Stimulated activated CD8-positive, alpha-beta memory T cell treated with anti-CD3 and anti-CD28 coated beads, Interleukin-15, amount 100 ng/mL, for 1 hour (primary cell): ENCODE results near the gene IL25.
"Not testable (repeated sequence)": the region's sequence is repeated elsewhere in the genome, so short reads cannot be mapped to it uniquely, and the experiment has no call there.

ENCODE experiments used
- DNase-seq: peaks from one replicate; pipeline ENCODE4 v3.0.0-alpha.2; 2020; ENCODE audit warnings: low read depth

Gene IL25

GRCh38 chr14:23372509-23372908 lies at the start of gene IL25:
Gene IL25, plus strand, starts transcription at chr14:23372809.
- DNase-seq, result no peak

GRCh38 chr14:23323838-23324454 lies 48.7 kb upstream of the IL25 start:
- DNase-seq, result no peak

- no peak for DNase-seq
Measured at GRCh38 chr14:23324455-23324846, 48.2 kb upstream of the IL25 start.

GRCh38 chr14:23324993-23325392 lies 47.6 kb upstream of the IL25 start:
- DNase-seq, result no peak

- DNase-seq, result not testable (repeated sequence)
Measured at GRCh38 chr14:23325746-23326145, 46.9 kb upstream of the IL25 start.

- DNase-seq, result no peak
Measured at GRCh38 chr14:23326491-23327332, 45.9 kb upstream of the IL25 start.

GRCh38 chr14:23327947-23328744 lies 44.5 kb upstream of the IL25 start:
- peak; percentile 42 for DNase-seq

- no peak for DNase-seq
Measured at GRCh38 chr14:23335623-23336022, 37.0 kb upstream of the IL25 start.

- DNase-seq, result no peak
Measured at GRCh38 chr14:23339506-23340268, 32.9 kb upstream of the IL25 start.

- no peak for DNase-seq
Measured at GRCh38 chr14:23344481-23344880, 28.1 kb upstream of the IL25 start.

GRCh38 chr14:23345987-23346692 lies 26.5 kb upstream of the IL25 start:
- no peak for DNase-seq

- DNase-seq, result no peak
Measured at GRCh38 chr14:23346693-23347405, 25.8 kb upstream of the IL25 start.

- DNase-seq, result no peak
Measured at GRCh38 chr14:23347406-23348296, 25.0 kb upstream of the IL25 start.

GRCh38 chr14:23348297-23348655 lies 24.3 kb upstream of the IL25 start:
- no peak for DNase-seq

- no peak for DNase-seq
Measured at GRCh38 chr14:23349156-23349845, 23.3 kb upstream of the IL25 start.

GRCh38 chr14:23351681-23352505 lies 20.7 kb upstream of the IL25 start:
- no peak for DNase-seq

GRCh38 chr14:23352506-23353432 lies 19.8 kb upstream of the IL25 start, which contains the start of gene SLC22A17:
Gene SLC22A17, minus strand, starts transcription at chr14:23352887.
- peak; percentile 17 for DNase-seq
